Smooth muscle cell (in vitro differentiated cells): ENCODE data around the gene RPA1. TPM values are rescaled to one million over a fixed set of nuclear protein-coding genes. Genes with fewer than 3 reads are reported as not detected.
"Not testable (repeated sequence)": the region's sequence is repeated elsewhere in the genome, so short reads cannot be mapped to it uniquely, and the experiment has no call there.

Experiments
- DNase-seq: peaks from one replicate; lab custom pipeline; 2025; ENCODE audit not compliant: unreplicated experiment; lab: John Stamatoyannopoulos, UW
- H2AFZ ChIP-seq: fragments of 200-600 bp; sonication (generic); 2 replicates; pipeline ENCODE4 v1.6.0; 2016; ENCODE audit warnings: antibody characterized with exemption, low read depth, mild to moderate bottlenecking
- H3F3A ChIP-seq: fragments of 200-600 bp; sonication (generic); 2 replicates; pipeline ENCODE4 v1.6.0; 2017; ENCODE audit warnings: antibody characterized with exemption, low read depth
- H3K27ac ChIP-seq: fragments of 200-600 bp; sonication (generic); 2 replicates; pipeline ENCODE4 v1.5.1; 2016; ENCODE audit warnings: low read depth, mild to moderate bottlenecking
- H3K27me3 ChIP-seq: fragments of 200-600 bp; sonication (generic); 2 replicates; pipeline ENCODE4 v1.6.1; 2016; ENCODE audit warnings: low read depth, mild to moderate bottlenecking
- H3K36me3 ChIP-seq: fragments of 200-600 bp; sonication (generic); 2 replicates; pipeline ENCODE4 v1.5.1; 2016; ENCODE audit warnings: low read depth
- H3K4me1 ChIP-seq: fragments of 200-600 bp; sonication (generic); 2 replicates; pipeline ENCODE4 v1.5.1; 2016; ENCODE audit warnings: low read depth
- H3K4me2 ChIP-seq: fragments of 200-600 bp; sonication (generic); 2 replicates; pipeline ENCODE4 v1.6.0; 2016; ENCODE audit warnings: mild to moderate bottlenecking
- H3K4me3 ChIP-seq: fragments of 200-600 bp; sonication (generic); 2 replicates; pipeline ENCODE4 v1.5.1; 2016; ENCODE audit warnings: mild to moderate bottlenecking
- H3K79me2 ChIP-seq: fragments of 200-600 bp; sonication (generic); 2 replicates; pipeline ENCODE4 v1.6.0; 2016; ENCODE audit warnings: low read depth, mild to moderate bottlenecking
- H3K9ac ChIP-seq: fragments of 200-600 bp; sonication (generic); 2 replicates; pipeline ENCODE4 v1.6.0; 2016; ENCODE audit warnings: low read depth
- H3K9me3 ChIP-seq: fragments of 200-600 bp; sonication (generic); replicated peaks from 2 replicates; pipeline ENCODE4 v1.5.1; 2016; ENCODE audit warnings: low read depth
- H4K20me1 ChIP-seq: fragments of 200-600 bp; sonication (generic); 2 replicates; pipeline ENCODE4 v1.6.0; 2016; ENCODE audit warnings: low read depth
- WGBS: methylation state at CpG from one replicate; pipeline ENCODE4 v1.1.7; 2016; ENCODE audit warnings: low lambda C conversion rate; 5-methylcytosine and 5-hydroxymethylcytosine counted together
- polyA plus RNA-seq: library from polyadenylated mRNA; unstranded; fragments of >200 nt; fragmentation: Nextera tagmentation; extraction: Ambion mirVana; gene quantifications from 2 replicates; pipeline ENCODE4 v1.2.1, GENCODE V29; 2016
- total RNA-seq: library from RNA; depleted of rRNA; stranded (reverse); fragments of >200 nt; gene quantifications from 2 replicates; pipeline ENCODE4 v1.2.3, GENCODE V29; 2014
- TF ChIP-seq, protein P1 (sequence below): fragments of 200-600 bp; sonication (generic); IDR thresholded peaks from 2 replicates; pipeline ENCODE4 v1.5.1; 2017; ENCODE audit warnings: borderline replicate concordance, mild to moderate bottlenecking, antibody characterized with exemption; ENCODE audit not compliant: insufficient read depth, poor library complexity, severe bottlenecking

The RPA1 gene
- total and polyA plus RNA-seq, 2 experiments from 2014 or later, result 29.6 to 46.3 TPM

DNA sequence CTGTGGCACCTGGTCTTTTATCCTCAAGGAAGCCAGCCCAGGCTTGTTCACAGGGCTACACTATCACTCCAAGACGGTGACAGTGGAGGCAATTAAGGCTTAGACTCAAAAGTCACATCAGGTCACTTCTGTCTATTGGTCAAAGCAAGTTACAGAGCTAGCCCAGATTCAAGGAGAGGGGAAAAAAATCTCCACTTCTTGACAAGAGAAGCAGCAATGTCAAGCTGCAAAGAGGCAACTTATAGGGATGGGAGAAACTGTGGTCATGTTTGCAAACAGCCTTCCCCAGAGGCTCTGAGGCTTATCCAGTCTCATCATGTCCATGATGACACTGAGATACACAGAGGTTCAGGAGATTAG lies 36.4 kb upstream of the RPA1 start:
- no peaks in the 10 kb centered on the region for H3K27me3 ChIP-seq
- H3K4me2 ChIP-seq, result no peak overlapping the region
- H3K9ac ChIP-seq, result no peak overlapping the region
- TF ChIP-seq, protein P1, sequence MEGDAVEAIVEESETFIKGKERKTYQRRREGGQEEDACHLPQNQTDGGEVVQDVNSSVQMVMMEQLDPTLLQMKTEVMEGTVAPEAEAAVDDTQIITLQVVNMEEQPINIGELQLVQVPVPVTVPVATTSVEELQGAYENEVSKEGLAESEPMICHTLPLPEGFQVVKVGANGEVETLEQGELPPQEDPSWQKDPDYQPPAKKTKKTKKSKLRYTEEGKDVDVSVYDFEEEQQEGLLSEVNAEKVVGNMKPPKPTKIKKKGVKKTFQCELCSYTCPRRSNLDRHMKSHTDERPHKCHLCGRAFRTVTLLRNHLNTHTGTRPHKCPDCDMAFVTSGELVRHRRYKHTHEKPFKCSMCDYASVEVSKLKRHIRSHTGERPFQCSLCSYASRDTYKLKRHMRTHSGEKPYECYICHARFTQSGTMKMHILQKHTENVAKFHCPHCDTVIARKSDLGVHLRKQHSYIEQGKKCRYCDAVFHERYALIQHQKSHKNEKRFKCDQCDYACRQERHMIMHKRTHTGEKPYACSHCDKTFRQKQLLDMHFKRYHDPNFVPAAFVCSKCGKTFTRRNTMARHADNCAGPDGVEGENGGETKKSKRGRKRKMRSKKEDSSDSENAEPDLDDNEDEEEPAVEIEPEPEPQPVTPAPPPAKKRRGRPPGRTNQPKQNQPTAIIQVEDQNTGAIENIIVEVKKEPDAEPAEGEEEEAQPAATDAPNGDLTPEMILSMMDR, result no peak
- H3K9me3 ChIP-seq, result no peaks in the 10 kb centered on the region
- H3K4me3 ChIP-seq, result no peak overlapping the region
- H3K4me1 ChIP-seq, result no peaks in the 10 kb centered on the region
- no peak overlapping the region for H3K27ac ChIP-seq
- H4K20me1 ChIP-seq, result peaks cover 3% of the 10 kb centered on the region
- DNase-seq, result no peak
- no peak overlapping the region for H2AFZ ChIP-seq
- WGBS, result 16% methylated on average over 1 of the region's 1 CpG
- H3F3A ChIP-seq, result peaks cover 24% of the 10 kb centered on the region
- peaks cover 4% of the 10 kb centered on the region for H3K79me2 ChIP-seq
- no peaks in the 10 kb centered on the region for H3K36me3 ChIP-seq

DNA sequence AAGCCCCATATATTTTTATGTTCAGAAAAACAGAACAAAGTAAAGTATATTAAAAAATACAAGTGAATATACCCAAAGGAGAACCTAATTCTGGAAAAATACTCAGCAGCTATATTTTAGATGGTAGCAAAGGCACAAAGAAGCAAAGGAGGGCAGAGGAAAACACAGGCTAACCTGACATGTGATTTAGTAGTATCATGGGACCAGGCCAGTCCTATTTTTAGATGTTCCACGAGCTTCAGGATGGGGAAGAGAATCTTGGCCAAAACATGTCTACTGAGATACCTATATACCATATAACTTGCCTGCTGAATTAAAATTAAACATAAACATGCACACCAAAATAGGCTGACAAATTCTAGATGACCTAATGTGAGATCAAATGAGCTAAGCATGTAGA lies 33.0 kb upstream of the RPA1 start:
- H3K9ac ChIP-seq, result no peak overlapping the region
- peaks cover 12% of the 10 kb centered on the region for H3F3A ChIP-seq
- H3K4me1 ChIP-seq, result no peaks in the 10 kb centered on the region
- no peak overlapping the region for H2AFZ ChIP-seq
- 69% methylated on average over 1 of the region's 1 CpG for WGBS
- peaks cover 3% of the 10 kb centered on the region for H4K20me1 ChIP-seq
- H3K27ac ChIP-seq, result no peak overlapping the region
- peaks cover 4% of the 10 kb centered on the region for H3K79me2 ChIP-seq
- no peaks in the 10 kb centered on the region for H3K36me3 ChIP-seq
- H3K27me3 ChIP-seq, result no peaks in the 10 kb centered on the region
- TF ChIP-seq, protein P1, result no peak
- H3K4me3 ChIP-seq, result no peak overlapping the region
- no peaks in the 10 kb centered on the region for H3K9me3 ChIP-seq
- no peak overlapping the region for H3K4me2 ChIP-seq
- DNase-seq, result no peak

DNA sequence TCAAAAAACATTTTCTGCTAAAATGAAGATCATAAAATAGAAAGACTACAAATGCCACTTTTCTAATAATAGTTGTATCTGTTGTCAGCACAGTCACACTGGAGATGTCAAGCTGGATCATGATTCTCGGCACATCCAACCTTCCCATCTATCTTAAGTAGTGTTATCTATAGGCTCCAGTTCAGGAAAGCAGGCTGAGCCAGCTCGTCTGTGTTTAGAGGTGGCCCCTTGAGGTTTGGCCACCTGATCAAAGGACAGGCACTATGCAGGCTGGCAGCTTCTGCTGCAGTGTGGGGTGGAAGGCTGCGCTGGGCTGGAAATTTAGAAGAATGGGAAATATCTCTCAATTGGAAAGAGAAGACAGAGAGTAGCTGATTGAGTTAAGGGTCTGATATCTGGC lies 32.5 kb upstream of the RPA1 start:
- Histone ChIP-seq H3K9ac (no peak overlapping the region), H3K27ac (no peak overlapping the region), H3K9me3 (no peaks in the 10 kb centered on the region), H3F3A (peaks cover 12% of the 10 kb centered on the region), H3K4me2 (no peak overlapping the region), H2AFZ (no peak overlapping the region), H3K36me3 (no peaks in the 10 kb centered on the region), H3K4me3 (no peak overlapping the region), H3K27me3 (no peaks in the 10 kb centered on the region), H3K4me1 (no peaks in the 10 kb centered on the region), H4K20me1 (peaks cover 3% of the 10 kb centered on the region), H3K79me2 (peaks cover 4% of the 10 kb centered on the region)
- DNase-seq, result no peak
- TF ChIP-seq, protein P1, result no peak
- WGBS, result 74% methylated on average over 3 of the region's 3 CpGs

DNA sequence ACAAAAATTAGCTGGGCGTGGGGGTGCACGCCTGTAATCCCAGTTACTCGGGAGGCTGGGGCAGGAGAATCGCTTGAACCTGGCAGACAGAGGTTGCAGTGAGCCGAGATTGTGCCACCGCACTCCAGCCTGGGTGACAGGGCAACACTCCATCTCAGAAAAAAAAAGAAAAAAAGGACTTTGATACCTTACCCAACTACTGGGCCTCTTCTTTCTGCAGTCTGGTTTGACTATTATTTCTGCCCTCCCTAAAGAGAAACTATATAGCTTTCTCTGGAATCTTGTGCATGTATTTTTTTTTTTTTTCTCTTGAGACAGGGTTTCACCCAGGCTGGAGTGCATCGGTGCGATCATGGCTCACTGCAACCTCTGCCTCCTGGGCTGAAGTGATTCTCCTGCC lies 32.0 kb upstream of the RPA1 start:
- H4K20me1 ChIP-seq, H3K4me3 ChIP-seq, H3K4me1 ChIP-seq, H3F3A ChIP-seq, H3K79me2 ChIP-seq, H3K9ac ChIP-seq, H3K9me3 ChIP-seq, H3K27ac ChIP-seq, DNase-seq, H3K27me3 ChIP-seq, H2AFZ ChIP-seq, H3K36me3 ChIP-seq, H3K4me2 ChIP-seq: not testable (repeated sequence)
- WGBS, result 98% methylated on average over 8 of the region's 8 CpGs
